LNCaP clone FGC (cell line): ENCODE results near the gene SPR.

Experiments used
- DNase-seq: peaks from one replicate; pipeline ENCODE4 v3.0.0-alpha.2; 2011; ENCODE audit warnings: low read depth
- H3K4me3 ChIP-seq: 2 replicates; pipeline ENCODE4 v1.5.1; 2011; ENCODE audit warnings: mild to moderate bottlenecking, low read depth, low read length, control low read depth
- CTCF ChIP-seq: IDR thresholded peaks from 2 replicates; pipeline ENCODE4 v1.5.1; 2012; ENCODE audit warnings: mild to moderate bottlenecking; ENCODE audit not compliant: control insufficient read depth, insufficient read depth; ENCODE audit errors: extremely low read depth

SPR gene

GRCh38 chr2:72887032-72887739 is at the start of gene SPR:
Gene SPR, plus strand, starts transcription at chr2:72887408. Its CDS starts 25 bp downstream, at chr2:72887433.
- peak; percentile 7; the same call in 1 of the 2 replicates for TF ChIP-seq CTCF
- DNase-seq, result peak; percentile 28
- H3K4me3 ChIP-seq, result peak within 1 kb of the TSS; percentile 51

DNA sequence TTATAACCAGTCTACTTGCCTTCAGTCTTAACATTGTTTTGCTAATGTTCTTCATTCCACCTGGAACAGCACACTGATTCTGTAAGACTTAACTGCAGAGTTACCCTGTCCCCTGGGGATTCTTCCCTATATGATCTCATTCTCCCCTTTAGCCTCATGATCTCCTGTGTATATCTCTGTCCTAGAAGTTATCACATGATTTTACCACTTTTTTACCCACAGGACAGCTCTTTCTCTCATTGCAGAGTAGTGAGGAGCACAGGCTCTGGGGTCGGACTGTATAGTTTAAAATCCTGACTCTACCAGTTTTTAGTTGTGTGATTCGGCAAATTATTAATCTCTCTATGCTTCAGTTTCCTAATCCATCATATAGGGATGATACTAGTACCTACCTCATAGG is 47.1 kb upstream of the SPR start:
- no peak for DNase-seq
- H3K4me3 ChIP-seq, result no peak overlapping the region
- TF ChIP-seq CTCF, result no peak

DNA sequence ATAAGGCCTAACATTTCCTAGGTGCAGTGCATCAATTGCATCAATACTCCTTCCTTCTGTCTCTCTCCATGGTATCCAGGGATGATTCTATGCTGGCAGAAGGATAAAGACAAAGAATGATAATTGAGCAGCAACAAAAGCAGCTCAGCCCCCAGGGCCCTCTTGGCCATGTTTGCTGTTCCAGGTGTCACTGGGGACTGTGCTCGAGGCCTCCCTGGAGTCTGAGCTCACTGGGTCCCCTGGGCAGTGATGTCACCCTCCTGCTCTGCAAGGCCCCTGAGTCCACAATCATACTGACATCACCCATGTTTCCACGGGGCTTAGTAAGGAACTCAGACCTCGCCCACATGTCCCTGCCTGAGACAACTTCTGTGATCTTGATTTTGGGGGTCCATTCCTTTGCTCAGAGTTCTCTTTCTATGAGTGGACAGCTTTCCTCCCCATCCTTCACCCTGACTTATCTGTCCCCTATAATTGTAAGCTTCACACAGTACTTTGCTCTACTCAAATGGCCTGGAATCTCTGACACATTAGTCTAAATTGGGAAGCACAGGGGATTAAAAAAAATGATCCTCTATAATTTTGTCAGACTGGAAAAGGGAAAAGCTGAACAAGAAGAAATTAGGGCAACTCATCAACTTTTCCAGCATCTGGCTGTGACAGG is 45.6 kb upstream of the SPR start:
- TF ChIP-seq CTCF, result no peak
- no peak for DNase-seq
- H3K4me3 ChIP-seq, result no peak overlapping the region

- no peak for DNase-seq
- no peak overlapping the region for H3K4me3 ChIP-seq
- TF ChIP-seq CTCF, result no peak
Measured at GRCh38 chr2:72843301-72843700, 43.9 kb upstream of the SPR start.

DNA sequence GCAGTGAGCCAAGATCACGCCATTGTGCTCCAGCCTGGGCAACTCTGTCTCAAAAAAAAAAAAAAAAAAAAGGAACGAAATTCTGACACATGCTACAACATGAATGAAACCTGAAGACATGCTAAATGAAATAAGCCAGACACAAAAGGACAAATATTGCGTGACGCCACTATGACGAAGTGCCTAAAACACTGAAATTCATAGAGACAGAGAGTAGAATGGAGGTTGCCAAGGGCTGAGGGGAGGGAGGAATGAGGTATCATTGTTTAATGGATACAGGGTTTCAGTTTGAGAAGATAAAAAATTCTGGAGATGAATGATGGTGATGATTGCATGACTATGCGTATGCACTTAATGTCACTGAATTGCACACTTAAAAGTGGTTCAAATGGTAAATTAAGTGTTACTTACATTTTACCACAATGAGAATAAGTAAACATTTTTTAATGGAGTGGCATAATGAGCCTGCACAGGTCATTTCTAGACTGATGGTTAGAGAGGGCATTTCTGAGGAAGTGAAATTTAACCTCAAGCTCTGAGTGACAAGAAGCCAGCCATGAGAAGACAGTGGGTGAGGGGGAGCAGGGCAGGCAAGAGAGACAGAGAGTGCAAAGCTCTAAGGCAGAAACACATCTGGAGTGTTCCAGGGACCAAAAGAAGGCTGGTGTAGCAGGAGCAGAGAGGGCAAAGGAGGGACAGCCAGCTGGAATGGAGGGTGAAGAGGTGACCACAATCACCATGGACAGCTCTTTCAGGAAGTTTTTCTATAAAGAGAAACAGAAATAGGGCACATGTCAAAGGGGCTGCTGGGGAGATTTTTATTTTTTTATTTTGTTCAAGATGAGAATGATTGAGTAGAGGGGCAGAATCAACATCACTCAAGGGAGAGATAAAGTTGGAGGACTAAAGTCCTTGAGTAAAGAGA is 40.8 kb upstream of the SPR start:
- no peak for DNase-seq
- TF ChIP-seq CTCF, result no peak
- H3K4me3 ChIP-seq, result no peak overlapping the region

- no peak for TF ChIP-seq CTCF
- no peak for DNase-seq
- no peak overlapping the region for H3K4me3 ChIP-seq
Measured at GRCh38 chr2:72847534-72848315, 39.5 kb upstream of the SPR start.
